HFF-Myc (cell line): ENCODE results near the gene GNA12.
"Not testable (repeated sequence)": the region's sequence is repeated elsewhere in the genome, so short reads cannot be mapped to it uniquely, and the experiment has no call there.

Source experiments
- DNase-seq: peaks from one replicate; pipeline ENCODE4 v3.0.0-alpha.2; 2011; ENCODE audit warnings: low read depth; ENCODE audit errors: extremely low read depth
- H3K4me3 ChIP-seq: replicated peaks from 2 replicates; pipeline ENCODE4 v1.5.1; 2011; ENCODE audit warnings: low read depth, mild to moderate bottlenecking, control low read depth, low read length
- CTCF ChIP-seq: IDR thresholded peaks from 2 replicates; pipeline ENCODE4 v1.5.1; 2012; ENCODE audit warnings: mild to moderate bottlenecking, low read depth, low read length, control low read depth; ENCODE audit errors: missing control alignments

Gene GNA12

GRCh38 chr7:2725178-2726105, 118.7 kb downstream of the GNA12 start:
- no peak for DNase-seq
- H3K4me3 ChIP-seq, result no peak overlapping the region
- no peak for TF ChIP-seq CTCF

- no peak for TF ChIP-seq CTCF
- DNase-seq, result no peak
Measured at GRCh38 chr7:2724453-2725177, 119.5 kb downstream of the GNA12 start.

GRCh38 chr7:2724036-2724435, 120.1 kb downstream of the GNA12 start:
- DNase-seq, H3K4me3 ChIP-seq: not testable (repeated sequence)

More at GRCh38 chr7:2724453-2725177, 119.5 kb downstream of the GNA12 start:
- H3K4me3 ChIP-seq, result no peak overlapping the region

GRCh38 chr7:2723138-2723850, 120.8 kb downstream of the GNA12 start:
- no peak overlapping the region for H3K4me3 ChIP-seq
- DNase-seq, result no peak
- no peak for TF ChIP-seq CTCF

GRCh38 chr7:2722591-2722990, 121.5 kb downstream of the GNA12 start:
- TF ChIP-seq CTCF, result no peak
- no peak for DNase-seq
- no peak overlapping the region for H3K4me3 ChIP-seq

GRCh38 chr7:2721842-2722241, 122.3 kb downstream of the GNA12 start:
- no peak for DNase-seq
- TF ChIP-seq CTCF, result no peak
- no peak overlapping the region for H3K4me3 ChIP-seq

- no peak overlapping the region for H3K4me3 ChIP-seq
- TF ChIP-seq CTCF, result no peak
- DNase-seq, result no peak
Measured at GRCh38 chr7:2720024-2720423, 124.1 kb downstream of the GNA12 start.
